H54 (cell line): ENCODE measurements around the gene UROC1.

Source experiments
- DNase-seq: peaks from one replicate; pipeline ENCODE4 v3.0.0; 2011; ENCODE audit warnings: low spot score, mixed read lengths; ENCODE audit not compliant: insufficient read length
- FAIRE-seq: peaks from 3 replicates; lab custom pipeline; 2011; peaks lifted over from hg19 to GRCh38; lab: Jason Lieb, UNC
- POLR2A ChIP-seq: IDR thresholded peaks from 2 replicates; pipeline ENCODE4 v1.6.1; 2011; ENCODE audit warnings: low read depth, mild to moderate bottlenecking, low read length

UROC1 gene

DNA sequence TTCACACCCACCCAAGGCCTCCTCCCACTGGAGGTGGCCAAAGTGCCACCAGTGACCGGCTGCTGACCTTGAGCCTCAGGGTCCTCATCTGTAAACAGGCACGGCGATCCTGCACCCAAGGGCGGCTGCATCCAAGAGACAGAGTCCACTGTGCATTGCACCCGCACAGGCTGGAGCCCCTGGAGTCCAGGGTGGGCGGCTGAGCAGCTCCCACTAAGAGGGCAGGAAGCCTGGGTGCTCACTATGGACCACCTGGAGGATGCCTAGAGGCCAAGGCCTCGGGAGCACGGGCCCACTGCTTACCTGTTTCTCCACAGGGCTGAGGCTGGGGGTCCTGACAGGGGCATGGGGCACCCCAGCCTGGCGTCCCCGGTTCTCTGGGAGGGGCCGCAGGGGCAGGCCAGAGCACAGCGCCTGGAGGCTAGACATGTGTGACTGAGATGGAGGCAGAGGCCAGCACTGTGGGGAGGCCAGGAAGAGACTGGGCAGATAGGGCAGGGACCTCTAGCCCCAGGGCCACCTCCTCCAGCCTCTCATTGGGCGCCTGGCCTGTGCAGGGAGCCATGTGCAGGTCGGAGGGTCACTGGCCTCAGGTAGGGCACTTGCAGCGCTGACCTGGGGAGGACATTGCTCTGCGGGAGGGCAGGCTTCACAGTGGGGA, at the start of gene UROC1:
Gene UROC1 (minus strand): TSS at position 483 of the 661 bp plus-strand sequence. CDS start 54 bp downstream, at position 429.
- no peak for FAIRE-seq
- no peak for TF ChIP-seq POLR2A
- DNase-seq = no peak

DNA sequence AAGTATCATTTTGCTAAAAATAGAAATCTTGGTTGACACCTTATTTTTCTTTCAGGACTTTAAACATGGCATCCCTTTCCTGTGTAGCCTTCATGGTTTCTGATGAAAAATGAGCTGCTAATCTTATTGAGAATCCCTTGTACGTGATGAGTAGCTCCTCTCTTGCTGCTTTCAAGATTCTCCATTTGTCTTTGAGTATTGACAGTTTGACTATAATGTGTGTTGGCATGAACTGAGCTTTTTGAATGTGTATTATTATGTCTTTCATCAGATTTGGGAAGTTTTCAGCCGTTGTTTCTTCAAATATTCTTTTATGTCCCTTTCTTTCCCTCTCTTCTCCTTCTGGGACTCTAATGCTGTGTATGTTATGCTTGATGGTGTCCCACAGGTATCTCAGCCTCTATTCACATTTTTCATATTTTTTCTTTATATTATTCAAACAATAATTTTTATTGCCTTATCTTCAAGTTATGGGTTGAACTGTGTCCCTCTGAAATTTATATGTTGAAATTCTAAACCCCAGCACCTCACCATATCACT, 45.2 kb upstream of the UROC1 start:
- TF ChIP-seq POLR2A = no peak
- no peak for FAIRE-seq
- no peak for DNase-seq

- DNase-seq (no peak), FAIRE-seq (no peak)
- TF ChIP-seq POLR2A = no peak
These were observed 40.9 kb upstream of the UROC1 start, which contains the start of gene C3orf22 for GRCh38 chr3:126558336-126559071. TSS of gene C3orf22 (minus strand) at chr3:126558932. CDS start at chr3:126553390, 5,542 bp downstream.

GRCh38 chr3:126557761-126558160, 40.2 kb upstream of the UROC1 start:
- peak; percentile 53 for DNase-seq
- no peak for TF ChIP-seq POLR2A
- FAIRE-seq = no peak

DNA sequence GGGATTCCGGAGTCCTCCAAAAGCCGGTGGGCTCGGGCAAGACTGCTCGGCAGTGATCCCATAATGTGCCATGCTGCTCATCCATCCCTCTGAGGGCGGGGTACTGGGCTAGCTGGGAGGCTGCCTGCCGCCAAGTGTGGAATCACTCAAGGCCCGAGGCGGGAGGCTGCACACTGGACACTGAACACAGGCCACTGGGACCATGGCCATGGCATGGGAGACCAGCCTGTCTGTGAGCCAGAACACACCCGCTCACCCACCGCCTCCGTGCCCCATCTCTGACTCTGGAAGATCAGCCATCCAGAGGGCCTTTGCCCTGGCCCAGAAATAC, 39.8 kb upstream of the UROC1 start:
- FAIRE-seq (no peak), DNase-seq (no peak)
- no peak for TF ChIP-seq POLR2A

DNA sequence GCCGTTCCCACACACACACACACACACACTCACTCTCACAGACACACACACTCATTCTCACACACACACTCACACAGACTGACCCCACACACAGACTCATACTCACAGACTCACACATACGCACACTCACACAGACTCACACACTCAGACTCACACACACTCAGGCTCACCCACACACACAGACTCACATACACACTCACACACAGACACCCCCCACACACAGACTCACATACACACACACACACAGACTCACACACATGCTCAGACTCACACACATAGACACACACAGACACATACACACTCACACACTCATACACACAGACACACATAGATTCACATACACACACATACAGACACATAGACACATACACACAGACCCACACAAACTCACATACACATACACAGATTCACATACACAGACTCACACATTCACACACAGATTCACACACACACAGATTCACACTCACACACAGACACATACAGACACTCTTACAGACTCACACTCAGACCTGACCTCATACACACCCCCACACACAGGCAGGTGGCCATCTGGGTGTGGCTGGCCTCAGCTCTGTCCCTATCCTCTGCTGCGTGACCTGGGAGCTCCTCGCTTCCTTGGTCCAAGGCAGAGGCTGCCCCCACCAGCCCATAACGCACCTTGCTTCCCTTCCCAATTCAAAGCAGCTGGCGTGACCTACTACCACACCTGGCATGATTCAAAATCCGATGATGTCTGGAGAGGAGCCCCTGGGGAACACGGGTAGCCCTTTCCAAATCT, 39.3 kb upstream of the UROC1 start:
- no peak for TF ChIP-seq POLR2A
- FAIRE-seq = no peak
- DNase-seq = no peak

DNA sequence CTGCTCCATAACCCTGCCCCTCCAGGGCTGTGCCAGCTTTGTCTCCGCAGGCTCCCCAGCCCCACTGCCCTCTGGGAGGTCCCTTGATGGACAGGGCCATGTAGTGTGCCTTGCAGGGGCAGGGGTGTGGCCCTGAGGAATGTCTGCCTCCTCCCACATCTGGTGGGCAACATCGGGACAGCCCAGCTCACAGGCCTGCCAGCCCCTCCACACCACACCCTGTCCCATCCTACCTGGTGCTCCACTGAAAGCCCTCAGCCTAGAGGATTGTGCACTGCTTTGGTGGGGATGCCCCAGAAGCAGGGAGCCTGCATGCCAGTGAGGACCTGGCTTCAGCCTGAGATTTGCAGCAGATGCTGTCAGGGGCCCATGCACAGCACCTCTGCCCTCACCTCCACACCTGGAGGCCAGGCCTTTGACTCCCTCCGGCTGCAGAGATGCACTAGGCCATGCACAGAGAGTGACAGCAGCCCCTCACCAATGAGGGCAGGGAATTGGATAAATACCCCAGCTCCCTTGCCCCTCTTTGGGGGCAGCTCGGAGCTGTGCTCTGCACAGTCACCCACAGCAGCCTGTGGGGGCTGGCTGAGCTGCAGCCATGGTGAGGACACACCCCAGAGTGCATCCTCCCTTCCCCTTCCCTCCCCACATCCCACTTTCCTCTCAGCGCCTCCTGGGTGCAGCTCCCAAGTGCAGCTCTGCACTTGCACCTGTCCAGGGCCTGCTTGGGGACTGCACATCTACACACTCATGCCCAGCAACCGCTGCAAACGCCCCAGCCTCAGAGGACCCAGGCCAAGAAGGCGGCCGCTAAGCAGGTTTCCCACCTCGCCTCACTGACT, 38.4 kb upstream of the UROC1 start:
- no peak for DNase-seq
- no peak for FAIRE-seq
- no peak for TF ChIP-seq POLR2A

DNA sequence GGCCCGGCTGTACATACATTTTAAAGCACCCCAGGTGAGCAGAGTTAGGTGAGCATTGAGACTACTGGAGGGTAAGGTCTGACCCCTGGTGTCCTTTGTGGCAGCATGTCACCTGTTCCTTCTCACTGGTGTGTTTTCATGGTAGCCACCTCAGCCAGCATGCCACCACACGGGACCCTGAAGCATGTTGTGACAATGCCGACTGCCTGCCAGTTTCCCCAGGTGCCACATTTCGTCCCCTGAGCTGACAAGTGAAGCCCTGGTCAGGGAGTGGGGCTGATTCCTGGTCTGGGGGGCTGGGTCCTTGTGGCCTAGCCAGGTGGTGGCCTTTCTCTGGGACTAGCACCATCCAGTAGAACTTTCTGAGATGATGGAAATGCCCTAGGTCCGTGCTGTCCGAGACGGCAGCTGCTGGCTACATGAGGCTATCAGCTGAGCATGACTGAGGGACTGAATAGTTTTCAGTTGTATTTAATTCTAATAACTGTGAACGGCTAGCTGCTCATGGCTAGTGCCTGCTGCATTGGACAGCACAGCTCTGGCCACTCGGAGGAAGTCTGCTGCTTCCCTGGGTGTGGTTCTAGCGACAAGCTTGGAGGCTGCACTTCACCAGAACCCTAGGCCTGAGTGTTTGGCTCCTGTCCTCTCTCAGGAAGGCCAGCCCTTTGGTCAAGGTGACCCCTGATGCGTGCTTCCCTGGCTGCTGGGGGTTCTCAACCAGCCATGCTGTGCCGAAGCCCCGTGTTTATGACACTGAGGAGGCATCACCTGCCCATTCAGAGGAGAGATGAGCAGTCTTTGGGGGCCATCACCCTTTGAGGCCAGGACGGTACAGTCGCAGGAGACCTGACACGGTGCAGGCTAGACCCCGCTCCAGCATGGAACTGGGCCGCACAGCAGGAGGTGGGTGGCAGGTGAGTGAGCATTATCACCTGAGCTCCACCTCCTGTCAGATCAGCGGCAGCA, 37.3 kb upstream of the UROC1 start:
- TF ChIP-seq POLR2A = no peak
- no peak for FAIRE-seq
- DNase-seq = no peak

DNA sequence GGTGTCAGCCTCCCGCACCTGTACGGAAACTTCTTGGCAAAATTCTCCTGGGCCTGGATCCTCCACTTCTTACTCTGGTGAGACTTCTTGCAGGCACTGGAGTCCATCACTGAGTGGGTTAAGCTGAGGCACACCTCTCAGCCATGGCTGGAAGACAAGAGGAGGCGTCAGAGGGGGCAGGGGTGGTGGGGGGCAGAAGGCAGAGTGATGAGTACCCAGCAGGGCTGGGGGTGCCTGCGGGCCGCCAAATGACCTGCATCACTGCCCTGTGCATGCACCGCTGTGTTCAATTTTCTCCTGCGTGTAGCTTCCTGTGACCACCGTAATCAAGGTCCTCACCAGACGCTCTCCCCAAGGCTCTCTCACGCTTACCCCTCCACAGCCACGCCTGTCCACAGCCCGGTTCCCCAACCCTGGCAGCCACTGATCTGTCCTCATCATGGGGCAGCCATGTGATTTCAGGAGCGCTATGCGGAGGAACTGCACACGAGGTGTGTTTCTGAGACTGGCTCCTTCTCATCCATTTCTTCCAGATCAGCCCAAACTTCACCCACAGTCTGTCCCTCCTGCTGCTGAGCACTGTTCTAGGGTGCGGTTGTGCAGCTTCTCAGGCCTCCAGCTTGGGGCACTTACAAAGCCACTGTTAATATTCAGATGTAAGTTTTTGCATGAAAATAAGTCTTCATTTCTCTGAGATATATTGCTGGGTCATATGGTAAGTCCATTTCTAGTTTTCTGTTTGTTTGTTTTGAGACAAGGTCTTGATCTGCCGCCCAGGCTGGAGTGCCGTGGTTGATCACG, 35.9 kb upstream of the UROC1 start:
- DNase-seq = no peak
- TF ChIP-seq POLR2A = no peak
- no peak for FAIRE-seq

GRCh38 chr3:126552688-126553283, 35.2 kb upstream of the UROC1 start:
- no peak for TF ChIP-seq POLR2A
- DNase-seq = no peak
- no peak for FAIRE-seq
